CD8-positive, alpha-beta memory T cell (primary cell): Measurements from ENCODE around the gene CPD. TPM values are rescaled to one million over a fixed set of nuclear protein-coding genes. Genes with fewer than 3 reads are reported as not detected.

Source experiments
- CTCF ChIA-PET: fragments of 350-600 bp; sonication (Branson Sonifier 250); formaldehyde crosslinking; loops from one replicate; lab custom pipeline; 2021; ENCODE audit warnings: antibody characterized with exemption; lab: Charles Lee
- POLR2A ChIA-PET: fragments of 350-600 bp; sonication (Branson Sonifier 250); formaldehyde crosslinking; loops from one replicate; lab custom pipeline; 2021; ENCODE audit warnings: antibody characterized with exemption; lab: Charles Lee
- DNase-seq, 5 donors: peaks; one replicate each; pipeline versions ENCODE4 v3.0.0 to v3.0.0-alpha.2; 2020 to 2022; ENCODE audit warnings: mixed read lengths in 1 of 5
- H3K27ac ChIP-seq: one replicate; pipeline ENCODE4 v1.7.0; 2013; ENCODE audit warnings: low read depth, mild to moderate bottlenecking, low read length, moderate library complexity
- H3K27me3 ChIP-seq: 2 replicates; pipeline ENCODE4 v1.7.0; 2013; ENCODE audit warnings: low read length, mild to moderate bottlenecking; ENCODE audit not compliant: insufficient read depth, poor library complexity, severe bottlenecking
- H3K36me3 ChIP-seq: 2 replicates; pipeline ENCODE4 v1.7.0; 2013; ENCODE audit warnings: mild to moderate bottlenecking, low read length, moderate library complexity; ENCODE audit not compliant: insufficient read depth
- H3K4me1 ChIP-seq: 2 replicates; pipeline ENCODE4 v1.7.0; 2013; ENCODE audit warnings: mild to moderate bottlenecking, low read length, moderate library complexity; ENCODE audit not compliant: insufficient read depth
- H3K4me3 ChIP-seq: 2 replicates; pipeline ENCODE4 v1.7.0; 2013; ENCODE audit warnings: mild to moderate bottlenecking, low read length
- H3K9me3 ChIP-seq: 2 replicates; pipeline ENCODE4 v1.7.0; 2013; ENCODE audit warnings: mild to moderate bottlenecking, low read length
- H3K27ac Mint-ChIP-seq, 8 donors: one replicate each; pipeline ENCODE4 v1.8.0; 2020 to 2021; ENCODE audit warnings: mixed read lengths in 8 of 8, mild to moderate bottlenecking in 6 of 8, inconsistent platforms in 3 of 8, moderate library complexity in 3 of 8
- H3K27me3 Mint-ChIP-seq, 2 donors: one replicate each; pipeline ENCODE4 v1.8.0; 2020 to 2021; ENCODE audit warnings: mixed read lengths in 2 of 2, mild to moderate bottlenecking in 1 of 2, moderate library complexity in 1 of 2
- H3K36me3 Mint-ChIP-seq, 3 donors: one replicate each; pipeline ENCODE4 v1.8.0; 2020 to 2021; ENCODE audit warnings: mixed read lengths in 3 of 3, inconsistent platforms in 1 of 3, mild to moderate bottlenecking in 1 of 3
- H3K4me1 Mint-ChIP-seq, 3 donors: one replicate each; pipeline ENCODE4 v1.8.0; 2020 to 2021; ENCODE audit warnings: mixed read lengths in 3 of 3, inconsistent platforms in 1 of 3, mild to moderate bottlenecking in 1 of 3
- H3K4me3 Mint-ChIP-seq, 7 donors: one replicate each; pipeline ENCODE4 v1.8.0; 2020 to 2021; ENCODE audit warnings: mixed read lengths in 7 of 7, mild to moderate bottlenecking in 6 of 7, moderate library complexity in 4 of 7, inconsistent platforms in 2 of 7
- H3K9me3 Mint-ChIP-seq, 5 donors: one replicate each; pipeline ENCODE4 v1.8.0; 2020 to 2022; ENCODE audit warnings: mixed read lengths in 5 of 5, mild to moderate bottlenecking in 3 of 5, moderate library complexity in 2 of 5, inconsistent platforms in 1 of 5
- polyA plus RNA-seq: library from polyadenylated mRNA; unstranded; fragments of 300-500 nt; fragmentation: Illumina TruSeq; gene quantifications from one replicate; pipeline ENCODE4 v1.2.3, GENCODE V29; 2021
- total RNA-seq, 2 experiments: library from RNA; stranded (reverse); gene quantifications; one replicate each; pipeline ENCODE4 v1.2.3, GENCODE V29; 2021

The CPD gene
- total and polyA plus RNA-seq, 3 experiments from 2014 or later = 17.3 to 26.7 (median 22.8) TPM

DNA sequence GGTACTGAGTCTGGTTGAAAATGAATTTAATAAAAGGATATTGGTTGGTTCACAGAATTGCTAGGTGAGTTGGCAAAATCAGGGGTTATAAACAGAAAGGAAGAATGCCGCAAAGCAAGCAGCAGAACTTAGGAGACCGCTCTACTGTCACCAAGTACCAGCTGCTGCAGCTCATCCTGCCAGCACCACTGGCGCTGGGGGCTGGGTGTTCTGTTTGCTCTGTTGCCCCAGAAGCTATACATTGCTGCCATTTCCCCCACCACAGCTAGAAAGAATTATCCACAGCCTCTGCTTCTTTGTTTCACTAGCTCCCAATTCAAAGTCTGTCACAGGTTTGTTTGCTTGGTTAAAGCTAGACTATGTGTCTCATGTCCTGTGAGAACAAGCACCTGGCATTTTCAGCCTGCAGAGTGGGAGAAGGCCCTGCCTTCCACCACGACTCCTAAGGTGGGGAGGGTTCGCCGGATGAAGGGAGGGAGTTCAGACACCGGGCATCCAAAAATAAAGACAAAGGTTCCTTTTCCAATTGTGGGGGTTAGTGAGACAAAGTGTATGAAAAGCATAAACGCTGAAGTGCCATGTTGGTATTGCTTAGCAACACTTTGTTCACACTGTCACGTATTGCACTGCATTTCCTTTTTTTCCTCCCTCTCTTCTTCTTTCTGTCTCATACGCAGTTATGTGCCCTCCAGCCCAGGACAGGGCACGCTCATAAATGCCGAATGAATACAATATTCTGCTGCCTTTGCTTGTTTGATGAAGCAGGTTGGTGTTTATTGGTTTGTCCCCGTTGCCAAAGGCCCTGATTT lies 9.6 kb upstream of the CPD start:
- H3K27me3 Mint-ChIP-seq = peaks cover 0 to 2% of the 10 kb centered on the region in 2 donors
- no peak overlapping the region for H3K4me3 Mint-ChIP-seq
- Histone ChIP-seq H3K27me3 (no peaks in the 10 kb centered on the region), H3K4me3 (no peak overlapping the region), H3K27ac (no peak overlapping the region), H3K4me1 (peaks cover 10% of the 10 kb centered on the region), H3K36me3 (no peaks in the 10 kb centered on the region), H3K9me3 (no peaks in the 10 kb centered on the region)
- H3K4me1 Mint-ChIP-seq = peaks cover 13 to 34% (median 29%) of the 10 kb centered on the region in 3 donors
- H3K9me3 Mint-ChIP-seq = peaks cover 1 to 9% (median 5%) of the 10 kb centered on the region in 5 donors
- POLR2A ChIA-PET = no interaction called here
- CTCF ChIA-PET = interaction anchor here (1.0 kb wide), 1 partner anchor 11 kb away, joined by 3 read pairs; no protein-coding TSS in a partner anchor
- DNase-seq = no peak
- peak overlapping the region in 3 of 8 donors; percentile 5 to 72 (median 25) for H3K27ac Mint-ChIP-seq
- peaks cover 0 to 5% (median 1%) of the 10 kb centered on the region in 3 donors for H3K36me3 Mint-ChIP-seq

DNA sequence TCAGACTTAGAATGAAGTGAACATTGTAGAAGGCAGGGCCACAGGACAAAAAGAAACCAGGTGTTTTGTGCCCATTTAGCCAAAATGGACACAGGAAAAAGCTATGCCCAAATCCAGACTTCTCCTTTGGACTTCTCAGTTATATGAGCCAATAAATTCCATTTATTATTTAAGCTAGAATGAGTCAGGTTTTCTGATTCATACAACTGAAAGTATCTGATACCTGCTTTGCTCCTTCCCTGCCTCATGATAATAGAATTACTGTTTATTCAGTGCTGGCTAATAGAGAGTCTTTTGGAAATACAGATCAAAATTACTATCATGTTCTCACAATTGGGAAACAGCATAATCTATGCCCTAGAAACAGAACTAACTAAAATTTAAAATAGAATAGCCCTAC lies 8.7 kb upstream of the CPD start:
- CTCF ChIA-PET = no interaction called here
- H3K4me3 Mint-ChIP-seq = no peak overlapping the region

DNA sequence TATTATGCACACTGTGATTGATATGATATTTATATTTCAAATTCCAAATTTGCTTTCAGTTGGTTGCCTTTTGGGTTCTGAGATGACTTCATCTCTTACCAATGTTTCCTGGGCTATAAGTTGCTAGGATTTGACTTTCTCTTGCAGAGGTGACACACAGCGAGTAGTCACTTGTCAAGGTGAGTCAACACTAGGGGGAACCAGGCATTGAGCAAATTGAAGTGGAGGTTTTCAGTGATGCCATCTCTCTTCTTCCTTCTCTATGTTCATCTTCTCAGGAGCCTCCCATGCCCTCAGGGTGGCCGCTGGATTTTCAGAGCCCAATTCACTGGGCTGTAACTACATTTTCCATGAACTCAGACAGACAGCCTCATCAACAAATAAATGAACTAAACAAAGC lies 6.0 kb upstream of the CPD start:
- ChIA-PET CTCF (no interaction called here), POLR2A (no interaction called here)
- Mint-ChIP-seq H3K4me3 (no peak overlapping the region), H3K4me1 (peaks cover 15 to 34% (median 29%) of the 10 kb centered on the region in 3 donors), H3K27me3 (peaks cover 4 to 5% of the 10 kb centered on the region in 2 donors), H3K9me3 (no peaks in the 10 kb centered on the region), H3K27ac (peak overlapping the region in 1 of 8 donors; percentile 4), H3K36me3 (no peaks in the 10 kb centered on the region)
- H3K4me3 ChIP-seq = no peak overlapping the region
- no peaks in the 10 kb centered on the region for H3K9me3 ChIP-seq
- H3K36me3 ChIP-seq = no peaks in the 10 kb centered on the region
- H3K27me3 ChIP-seq = no peaks in the 10 kb centered on the region
- H3K27ac ChIP-seq = no peak overlapping the region
- DNase-seq = no peak
- peaks cover 7% of the 10 kb centered on the region for H3K4me1 ChIP-seq

More for the DNA sequence above, 8.7 kb upstream of the CPD start:
- H3K36me3 ChIP-seq = no peaks in the 10 kb centered on the region
- no peaks in the 10 kb centered on the region for H3K9me3 ChIP-seq
- H3K4me1 ChIP-seq = peaks cover 6% of the 10 kb centered on the region
- POLR2A ChIA-PET = no interaction called here
- Mint-ChIP-seq H3K9me3 (peaks cover 0 to 6% (median 2%) of the 10 kb centered on the region in 5 donors), H3K4me1 (peaks cover 10 to 30% (median 25%) of the 10 kb centered on the region in 3 donors), H3K36me3 (peaks cover 0 to 4% (median 1%) of the 10 kb centered on the region in 3 donors), H3K27me3 (peaks cover 4 to 5% of the 10 kb centered on the region in 2 donors), H3K27ac (no peak overlapping the region)
- H3K4me3 ChIP-seq = no peak overlapping the region
- no peaks in the 10 kb centered on the region for H3K27me3 ChIP-seq
- H3K27ac ChIP-seq = no peak overlapping the region
- DNase-seq = no peak

DNA sequence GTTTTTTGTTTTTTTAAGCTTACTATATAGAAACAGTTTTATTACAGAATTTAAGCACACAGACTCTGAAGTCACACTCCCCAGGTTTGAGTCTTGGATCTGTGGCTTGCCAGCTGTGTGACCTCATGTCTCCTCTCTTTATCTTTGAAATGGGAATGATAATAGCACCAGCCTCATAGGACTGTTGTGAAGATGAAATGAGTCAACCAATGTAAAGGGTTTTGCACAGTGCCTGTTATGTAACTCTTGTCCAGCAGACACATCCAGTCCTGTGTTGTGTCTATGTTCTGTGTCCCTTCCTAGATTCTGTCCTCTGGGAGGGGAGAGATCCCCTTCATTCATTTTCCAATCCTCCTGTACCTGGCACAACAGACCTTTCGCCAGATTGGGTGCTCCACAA lies 3.1 kb upstream of the CPD start:
- POLR2A ChIA-PET = no interaction called here
- H3K4me1 Mint-ChIP-seq = peaks cover 30 to 36% (median 35%) of the 10 kb centered on the region in 3 donors

GRCh38 chr17:30376621-30377452 lies 1.9 kb upstream of the CPD start:
- Mint-ChIP-seq H3K9me3 (no peaks in the 10 kb centered on the region), H3K4me3 (peak overlapping the region; percentile 12 to 98 (median 93)), H3K4me1 (peaks cover 39 to 47% (median 46%) of the 10 kb centered on the region in 3 donors), H3K27me3 (peaks cover 4 to 5% of the 10 kb centered on the region in 2 donors), H3K27ac (peak overlapping the region; percentile 85 to 99 (median 96)), H3K36me3 (peaks cover 0 to 13% (median 0%) of the 10 kb centered on the region in 3 donors)
- no peak overlapping the region for H3K4me3 ChIP-seq
- DNase-seq = peak in 1 of 5 donors; percentile 3
- no peaks in the 10 kb centered on the region for H3K9me3 ChIP-seq
- H3K4me1 ChIP-seq = peaks cover 31% of the 10 kb centered on the region
- ChIA-PET POLR2A (interaction anchor here (3.6 kb wide), 1 partner anchor 13 kb away, joined by 15 read pairs; no protein-coding TSS in a partner anchor), CTCF (interaction anchor here (2.0 kb wide), 1 partner anchor 13 kb away, joined by 9 read pairs; no protein-coding TSS in a partner anchor)
- H3K36me3 ChIP-seq = no peaks in the 10 kb centered on the region
- H3K27ac ChIP-seq = no peak overlapping the region
- no peaks in the 10 kb centered on the region for H3K27me3 ChIP-seq

More for the DNA sequence above, 3.1 kb upstream of the CPD start:
- Mint-ChIP-seq H3K9me3 (no peaks in the 10 kb centered on the region), H3K36me3 (peaks cover 0 to 13% (median 0%) of the 10 kb centered on the region in 3 donors), H3K4me3 (no peak overlapping the region), H3K27me3 (peaks cover 4 to 5% of the 10 kb centered on the region in 2 donors), H3K27ac (peak overlapping the region in 1 of 8 donors; percentile 43)
- DNase-seq = no peak
- Histone ChIP-seq H3K4me1 (peaks cover 20% of the 10 kb centered on the region), H3K36me3 (no peaks in the 10 kb centered on the region), H3K4me3 (no peak overlapping the region), H3K27me3 (no peaks in the 10 kb centered on the region), H3K27ac (no peak overlapping the region), H3K9me3 (no peaks in the 10 kb centered on the region)
- CTCF ChIA-PET = no interaction called here

DNA sequence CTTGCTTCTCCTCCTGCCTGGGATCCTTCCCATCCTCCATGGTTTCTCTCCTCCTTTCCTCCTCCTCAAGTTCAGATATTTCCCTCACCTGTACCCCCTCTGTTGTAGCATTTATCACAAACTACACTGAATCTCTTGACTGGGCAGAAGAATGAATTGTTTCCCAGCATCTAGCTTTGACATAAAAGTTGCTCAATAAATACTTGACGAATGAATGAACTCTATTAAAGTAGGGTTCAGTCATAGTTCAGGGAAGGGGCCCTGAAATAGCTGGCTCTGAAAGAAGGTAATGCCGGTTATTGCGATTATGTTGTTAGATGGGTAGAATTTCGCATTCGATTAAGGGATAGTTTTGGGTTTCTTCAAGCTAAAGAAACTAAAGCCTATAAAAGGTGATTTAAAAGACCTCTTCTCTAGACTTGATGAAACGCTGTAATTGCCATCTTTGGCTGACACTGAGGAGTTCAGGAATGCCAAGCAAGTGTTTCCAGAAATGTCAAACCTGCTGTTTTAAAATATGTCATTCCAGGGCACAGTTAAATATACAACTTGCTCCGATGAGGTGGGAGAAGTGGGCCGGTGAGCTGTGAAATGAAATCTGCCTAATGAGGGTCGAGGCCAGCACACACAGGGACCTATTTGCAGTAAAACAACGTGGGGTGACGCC lies 1.0 kb upstream of the CPD start:
- no peaks in the 10 kb centered on the region for H3K27me3 ChIP-seq
- H3K36me3 Mint-ChIP-seq = peaks cover 0 to 13% (median 0%) of the 10 kb centered on the region in 3 donors
- H3K4me1 Mint-ChIP-seq = peaks cover 44 to 55% (median 54%) of the 10 kb centered on the region in 3 donors
- peaks cover 32% of the 10 kb centered on the region for H3K4me1 ChIP-seq
- no peak for DNase-seq
- no peaks in the 10 kb centered on the region for H3K9me3 Mint-ChIP-seq
- peak overlapping the region; percentile 94 for H3K4me3 ChIP-seq
- POLR2A ChIA-PET = interaction anchor here (1.0 to 3.6 kb wide), 2 partner anchors 11 to 14 kb away, joined by 3 to 15 read pairs; no protein-coding TSS in a partner anchor
- H3K4me3 Mint-ChIP-seq = peak overlapping the region; percentile 88 to 98 (median 94)
- H3K9me3 ChIP-seq = no peaks in the 10 kb centered on the region
- peak overlapping the region; percentile 90 for H3K27ac ChIP-seq
- H3K27ac Mint-ChIP-seq = peak overlapping the region; percentile 85 to 99 (median 96)
- CTCF ChIA-PET = interaction anchor here (0.5 to 2.0 kb wide), 2 partner anchors 14 to 412 kb away, joined by 3 to 9 read pairs; no protein-coding TSS in a partner anchor
- peaks cover 4 to 5% of the 10 kb centered on the region in 2 donors for H3K27me3 Mint-ChIP-seq
- H3K36me3 ChIP-seq = no peaks in the 10 kb centered on the region

- peaks cover 49 to 61% (median 57%) of the 10 kb centered on the region in 3 donors for H3K4me1 Mint-ChIP-seq
- Histone ChIP-seq H3K27me3 (no peaks in the 10 kb centered on the region), H3K36me3 (no peaks in the 10 kb centered on the region), H3K9me3 (no peaks in the 10 kb centered on the region), H3K4me3 (peak overlapping the region; percentile 94), H3K27ac (peak overlapping the region; percentile 90), H3K4me1 (peaks cover 38% of the 10 kb centered on the region)
- POLR2A ChIA-PET = interaction anchor here (1.0 to 3.6 kb wide), 2 partner anchors 11 to 15 kb away, joined by 3 to 15 read pairs; no protein-coding TSS in a partner anchor
- H3K36me3 Mint-ChIP-seq = peaks cover 0 to 13% (median 0%) of the 10 kb centered on the region in 3 donors
- CTCF ChIA-PET = interaction anchor here (0.5 to 2.0 kb wide), 3 partner anchors 13 to 412 kb away, joined by 3 to 9 read pairs (median 3); no protein-coding TSS in a partner anchor
- DNase-seq = peak; percentile 47 to 75 (median 69)
- peaks cover 4 to 5% of the 10 kb centered on the region in 2 donors for H3K27me3 Mint-ChIP-seq
- H3K27ac Mint-ChIP-seq = peak overlapping the region; percentile 85 to 99 (median 96)
- no peaks in the 10 kb centered on the region for H3K9me3 Mint-ChIP-seq
- H3K4me3 Mint-ChIP-seq = peak overlapping the region; percentile 88 to 98 (median 94)
These were observed 394 bp upstream of the CPD start for GRCh38 chr17:30378241-30378824.
